Liver (tissue), 3 donors: ENCODE results near the gene RABAC1.

Experiments used
- FOXA1 ChIP-seq: IDR thresholded peaks from 2 replicates; pipeline ENCODE4 v1.6.1; 2016; ENCODE audit warnings: antibody characterized with exemption
- JUND ChIP-seq, 2 donors: IDR thresholded peaks; 2 replicates each; pipeline ENCODE4 v1.6.1; 2016; ENCODE audit warnings: antibody characterized with exemption in 2 of 2
- RAD21 ChIP-seq, 2 donors: IDR thresholded peaks; 2 replicates each; pipeline ENCODE4 v1.6.1; 2016; ENCODE audit warnings: antibody characterized with exemption in 2 of 2, mild to moderate bottlenecking in 2 of 2
- SP1 ChIP-seq: IDR thresholded peaks from 2 replicates; pipeline ENCODE4 v1.6.1; 2018; ENCODE audit warnings: antibody characterized with exemption, mild to moderate bottlenecking
- TAF1 ChIP-seq: conservative IDR thresholded peaks from 2 replicates; pipeline ENCODE4 v1.6.1; 2016; ENCODE audit warnings: antibody characterized with exemption, mild to moderate bottlenecking
- YY1 ChIP-seq: IDR thresholded peaks from 2 replicates; pipeline ENCODE4 v1.6.1; 2016; ENCODE audit warnings: antibody characterized with exemption, mild to moderate bottlenecking
- TF ChIP-seq, protein P1 (sequence below): fragments of 150-350 bp; IDR thresholded peaks from 2 replicates; pipeline ENCODE4 v1.5.1; 2017; ENCODE audit warnings: improper control_type of control experiment, low read depth, low read length; ENCODE audit not compliant: missing input control
- TF ChIP-seq, protein P2 (sequence below): IDR thresholded peaks from 2 replicates; pipeline ENCODE4 v1.6.1; 2016; ENCODE audit warnings: antibody characterized with exemption, mild to moderate bottlenecking
- TF ChIP-seq, protein P3 (sequence below): IDR thresholded peaks from 2 replicates; pipeline ENCODE4 v1.6.1; 2016; ENCODE audit warnings: antibody characterized with exemption
- TF ChIP-seq, protein P4 (sequence below): IDR thresholded peaks from 2 replicates; pipeline ENCODE4 v1.6.1; 2016; ENCODE audit warnings: antibody characterized with exemption
- TF ChIP-seq, protein P5 (sequence below): IDR thresholded peaks from 2 replicates; pipeline ENCODE4 v1.6.1; 2016; ENCODE audit warnings: antibody characterized with exemption
- donor health status: healthy.
- donor health status: healthy.

DNA sequence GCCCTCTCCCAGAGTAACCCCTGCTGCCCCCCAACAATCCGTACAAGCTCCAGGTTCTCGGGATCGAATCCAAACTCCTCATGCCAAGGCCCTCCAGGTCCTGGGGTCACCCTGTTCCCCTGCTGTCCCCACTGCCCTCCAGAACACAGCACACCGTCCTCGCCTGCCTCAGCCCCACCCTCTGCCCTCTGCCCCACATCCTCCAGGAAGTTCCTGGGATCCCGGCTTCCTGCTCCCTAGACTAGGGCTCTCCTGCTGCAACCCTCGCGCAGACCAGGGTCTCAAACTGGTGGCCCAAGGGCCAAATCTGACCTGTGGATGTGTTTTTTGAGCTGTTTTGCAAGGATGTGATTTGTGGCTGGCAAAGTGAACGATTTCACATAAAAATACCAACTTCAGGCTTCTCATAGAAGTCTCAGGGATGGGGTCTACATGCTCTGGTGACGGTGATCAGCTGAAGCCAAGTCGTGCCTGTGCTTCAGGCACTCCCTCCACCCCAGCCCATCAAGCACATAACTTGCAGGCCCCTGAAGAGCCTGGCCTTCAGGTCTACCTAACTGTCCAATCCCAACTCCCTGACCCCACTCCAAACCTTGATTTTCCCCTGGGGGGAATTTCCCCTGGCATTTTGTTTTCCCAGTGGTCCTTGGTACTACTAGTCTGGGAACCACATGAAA is 1.8 kb downstream of the RABAC1 start:
- TF ChIP-seq, protein P1, sequence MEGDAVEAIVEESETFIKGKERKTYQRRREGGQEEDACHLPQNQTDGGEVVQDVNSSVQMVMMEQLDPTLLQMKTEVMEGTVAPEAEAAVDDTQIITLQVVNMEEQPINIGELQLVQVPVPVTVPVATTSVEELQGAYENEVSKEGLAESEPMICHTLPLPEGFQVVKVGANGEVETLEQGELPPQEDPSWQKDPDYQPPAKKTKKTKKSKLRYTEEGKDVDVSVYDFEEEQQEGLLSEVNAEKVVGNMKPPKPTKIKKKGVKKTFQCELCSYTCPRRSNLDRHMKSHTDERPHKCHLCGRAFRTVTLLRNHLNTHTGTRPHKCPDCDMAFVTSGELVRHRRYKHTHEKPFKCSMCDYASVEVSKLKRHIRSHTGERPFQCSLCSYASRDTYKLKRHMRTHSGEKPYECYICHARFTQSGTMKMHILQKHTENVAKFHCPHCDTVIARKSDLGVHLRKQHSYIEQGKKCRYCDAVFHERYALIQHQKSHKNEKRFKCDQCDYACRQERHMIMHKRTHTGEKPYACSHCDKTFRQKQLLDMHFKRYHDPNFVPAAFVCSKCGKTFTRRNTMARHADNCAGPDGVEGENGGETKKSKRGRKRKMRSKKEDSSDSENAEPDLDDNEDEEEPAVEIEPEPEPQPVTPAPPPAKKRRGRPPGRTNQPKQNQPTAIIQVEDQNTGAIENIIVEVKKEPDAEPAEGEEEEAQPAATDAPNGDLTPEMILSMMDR = no peak
- TF ChIP-seq, protein P2, sequence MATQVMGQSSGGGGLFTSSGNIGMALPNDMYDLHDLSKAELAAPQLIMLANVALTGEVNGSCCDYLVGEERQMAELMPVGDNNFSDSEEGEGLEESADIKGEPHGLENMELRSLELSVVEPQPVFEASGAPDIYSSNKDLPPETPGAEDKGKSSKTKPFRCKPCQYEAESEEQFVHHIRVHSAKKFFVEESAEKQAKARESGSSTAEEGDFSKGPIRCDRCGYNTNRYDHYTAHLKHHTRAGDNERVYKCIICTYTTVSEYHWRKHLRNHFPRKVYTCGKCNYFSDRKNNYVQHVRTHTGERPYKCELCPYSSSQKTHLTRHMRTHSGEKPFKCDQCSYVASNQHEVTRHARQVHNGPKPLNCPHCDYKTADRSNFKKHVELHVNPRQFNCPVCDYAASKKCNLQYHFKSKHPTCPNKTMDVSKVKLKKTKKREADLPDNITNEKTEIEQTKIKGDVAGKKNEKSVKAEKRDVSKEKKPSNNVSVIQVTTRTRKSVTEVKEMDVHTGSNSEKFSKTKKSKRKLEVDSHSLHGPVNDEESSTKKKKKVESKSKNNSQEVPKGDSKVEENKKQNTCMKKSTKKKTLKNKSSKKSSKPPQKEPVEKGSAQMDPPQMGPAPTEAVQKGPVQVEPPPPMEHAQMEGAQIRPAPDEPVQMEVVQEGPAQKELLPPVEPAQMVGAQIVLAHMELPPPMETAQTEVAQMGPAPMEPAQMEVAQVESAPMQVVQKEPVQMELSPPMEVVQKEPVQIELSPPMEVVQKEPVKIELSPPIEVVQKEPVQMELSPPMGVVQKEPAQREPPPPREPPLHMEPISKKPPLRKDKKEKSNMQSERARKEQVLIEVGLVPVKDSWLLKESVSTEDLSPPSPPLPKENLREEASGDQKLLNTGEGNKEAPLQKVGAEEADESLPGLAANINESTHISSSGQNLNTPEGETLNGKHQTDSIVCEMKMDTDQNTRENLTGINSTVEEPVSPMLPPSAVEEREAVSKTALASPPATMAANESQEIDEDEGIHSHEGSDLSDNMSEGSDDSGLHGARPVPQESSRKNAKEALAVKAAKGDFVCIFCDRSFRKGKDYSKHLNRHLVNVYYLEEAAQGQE = no peak
- TF ChIP-seq RAD21 (IDR thresholded peaks at IDR 0.05) = no peak
- no peak for TF ChIP-seq FOXA1
- TF ChIP-seq, protein P3, sequence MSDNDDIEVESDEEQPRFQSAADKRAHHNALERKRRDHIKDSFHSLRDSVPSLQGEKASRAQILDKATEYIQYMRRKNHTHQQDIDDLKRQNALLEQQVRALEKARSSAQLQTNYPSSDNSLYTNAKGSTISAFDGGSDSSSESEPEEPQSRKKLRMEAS = no peak
- TF ChIP-seq, protein P4, sequence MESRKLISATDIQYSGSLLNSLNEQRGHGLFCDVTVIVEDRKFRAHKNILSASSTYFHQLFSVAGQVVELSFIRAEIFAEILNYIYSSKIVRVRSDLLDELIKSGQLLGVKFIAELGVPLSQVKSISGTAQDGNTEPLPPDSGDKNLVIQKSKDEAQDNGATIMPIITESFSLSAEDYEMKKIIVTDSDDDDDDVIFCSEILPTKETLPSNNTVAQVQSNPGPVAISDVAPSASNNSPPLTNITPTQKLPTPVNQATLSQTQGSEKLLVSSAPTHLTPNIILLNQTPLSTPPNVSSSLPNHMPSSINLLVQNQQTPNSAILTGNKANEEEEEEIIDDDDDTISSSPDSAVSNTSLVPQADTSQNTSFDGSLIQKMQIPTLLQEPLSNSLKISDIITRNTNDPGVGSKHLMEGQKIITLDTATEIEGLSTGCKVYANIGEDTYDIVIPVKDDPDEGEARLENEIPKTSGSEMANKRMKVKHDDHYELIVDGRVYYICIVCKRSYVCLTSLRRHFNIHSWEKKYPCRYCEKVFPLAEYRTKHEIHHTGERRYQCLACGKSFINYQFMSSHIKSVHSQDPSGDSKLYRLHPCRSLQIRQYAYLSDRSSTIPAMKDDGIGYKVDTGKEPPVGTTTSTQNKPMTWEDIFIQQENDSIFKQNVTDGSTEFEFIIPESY = no peak
- TF ChIP-seq SP1 = no peak
- TF ChIP-seq TAF1 = no peak
- no peak for TF ChIP-seq YY1
- TF ChIP-seq, protein P5, sequence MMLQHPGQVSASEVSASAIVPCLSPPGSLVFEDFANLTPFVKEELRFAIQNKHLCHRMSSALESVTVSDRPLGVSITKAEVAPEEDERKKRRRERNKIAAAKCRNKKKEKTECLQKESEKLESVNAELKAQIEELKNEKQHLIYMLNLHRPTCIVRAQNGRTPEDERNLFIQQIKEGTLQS = no peak
- TF ChIP-seq JUND (IDR thresholded peaks at IDR 0.05) = no peak
